C1 segment of cervical spinal cord (tissue), 14 donors: ENCODE data around the gene OR10T2.
"Not testable (repeated sequence)": the region's sequence is repeated elsewhere in the genome, so short reads cannot be mapped to it uniquely, and the experiment has no call there.

Experiments
- DNase-seq, 14 donors: peaks; one replicate each; lab custom pipeline; 2025; lab: John Stamatoyannopoulos, UW

The OR10T2 gene

GRCh38 chr1:158355773-158356285 is 43.4 kb downstream of the OR10T2 start:
- DNase-seq = no peak

GRCh38 chr1:158354255-158354654 is 45.0 kb downstream of the OR10T2 start:
- no peak for DNase-seq

- peak in 1 of 14 donors; percentile 1 for DNase-seq
Measured at GRCh38 chr1:158353303-158354075, 45.8 kb downstream of the OR10T2 start, which contains the start of gene CD1E. TSS of gene CD1E (plus strand) at chr1:158353894. CDS start at chr1:158353989, 95 bp downstream.

GRCh38 chr1:158348946-158349345 is 50.3 kb downstream of the OR10T2 start:
- DNase-seq = not testable (repeated sequence)
